Stomach smooth muscle (tissue), 2 donors: Measurements from ENCODE around the gene MCCC1.

Experiments used
- H3K27ac ChIP-seq: one replicate; pipeline ENCODE4 v1.7.0; 2013; ENCODE audit warnings: mild to moderate bottlenecking, low read length, inconsistent platforms
- H3K27me3 ChIP-seq, 2 donors: one replicate each; pipeline ENCODE4 v1.7.0; 2013; ENCODE audit warnings: low read length in 2 of 2; ENCODE audit not compliant: insufficient read depth in 2 of 2, control insufficient read depth in 1 of 2
- H3K36me3 ChIP-seq, 2 donors: one replicate each; pipeline ENCODE4 v1.7.0; 2013; ENCODE audit warnings: low read length in 2 of 2; ENCODE audit not compliant: control insufficient read depth in 2 of 2, insufficient read depth in 2 of 2
- H3K4me1 ChIP-seq: one replicate; pipeline ENCODE4 v1.7.0; 2013; ENCODE audit warnings: low read length; ENCODE audit not compliant: control insufficient read depth, insufficient read depth
- H3K4me3 ChIP-seq, 2 donors: one replicate each; pipeline ENCODE4 v1.7.0; 2013; ENCODE audit warnings: low read length in 2 of 2
- H3K9ac ChIP-seq, 2 donors: one replicate each; pipeline ENCODE4 v1.7.0; 2013; ENCODE audit warnings: low read length in 2 of 2, mild to moderate bottlenecking in 1 of 2
- H3K9me3 ChIP-seq, 2 donors: one replicate each; pipeline ENCODE4 v1.7.0; 2013; ENCODE audit warnings: low read length in 2 of 2; ENCODE audit not compliant: control insufficient read depth in 2 of 2
- donor health status: healthy.
- donor health status: Pancreatic carcinoma.

MCCC1 gene

GRCh38 chr3:182970811-182971418, 128.4 kb downstream of the MCCC1 start:
- Histone ChIP-seq H3K36me3 (no peaks in the 10 kb centered on the region), H3K27ac (no peak overlapping the region), H3K27me3 (no peaks in the 10 kb centered on the region), H3K4me3 (no peak overlapping the region), H3K9me3 (no peaks in the 10 kb centered on the region), H3K9ac (no peak overlapping the region), H3K4me1 (no peaks in the 10 kb centered on the region)

DNA sequence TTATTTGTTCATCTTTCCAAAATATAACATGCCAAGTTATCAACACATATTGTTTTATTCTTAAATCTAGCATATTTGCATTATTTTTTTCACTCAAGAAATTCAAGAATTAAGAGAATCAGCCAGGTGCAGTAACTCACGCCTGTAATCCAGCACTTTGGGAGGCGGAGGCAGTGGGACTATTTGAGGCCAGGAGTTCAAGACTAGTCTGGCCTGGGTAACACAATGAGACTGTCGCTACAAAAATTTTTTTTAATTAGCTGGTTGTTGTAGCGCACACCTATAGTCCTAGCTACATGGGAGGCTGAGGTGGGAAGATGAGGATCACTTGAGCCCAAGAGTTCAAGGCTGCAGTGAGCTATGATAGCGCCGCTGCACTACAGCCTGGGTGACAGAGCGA, 129.4 kb downstream of the MCCC1 start:
- H3K27me3 ChIP-seq: no peaks in the 10 kb centered on the region
- no peak overlapping the region for H3K27ac ChIP-seq
- no peak overlapping the region for H3K9ac ChIP-seq
- no peak overlapping the region for H3K4me3 ChIP-seq
- no peaks in the 10 kb centered on the region for H3K4me1 ChIP-seq
- no peaks in the 10 kb centered on the region for H3K9me3 ChIP-seq
- H3K36me3 ChIP-seq: no peaks in the 10 kb centered on the region

GRCh38 chr3:182969277-182969676, 130.0 kb downstream of the MCCC1 start:
- H3K9ac ChIP-seq: no peak overlapping the region
- H3K4me1 ChIP-seq: no peaks in the 10 kb centered on the region
- no peak overlapping the region for H3K4me3 ChIP-seq
- H3K27ac ChIP-seq: no peak overlapping the region
- H3K27me3 ChIP-seq: no peaks in the 10 kb centered on the region
- no peaks in the 10 kb centered on the region for H3K9me3 ChIP-seq
- no peaks in the 10 kb centered on the region for H3K36me3 ChIP-seq

DNA sequence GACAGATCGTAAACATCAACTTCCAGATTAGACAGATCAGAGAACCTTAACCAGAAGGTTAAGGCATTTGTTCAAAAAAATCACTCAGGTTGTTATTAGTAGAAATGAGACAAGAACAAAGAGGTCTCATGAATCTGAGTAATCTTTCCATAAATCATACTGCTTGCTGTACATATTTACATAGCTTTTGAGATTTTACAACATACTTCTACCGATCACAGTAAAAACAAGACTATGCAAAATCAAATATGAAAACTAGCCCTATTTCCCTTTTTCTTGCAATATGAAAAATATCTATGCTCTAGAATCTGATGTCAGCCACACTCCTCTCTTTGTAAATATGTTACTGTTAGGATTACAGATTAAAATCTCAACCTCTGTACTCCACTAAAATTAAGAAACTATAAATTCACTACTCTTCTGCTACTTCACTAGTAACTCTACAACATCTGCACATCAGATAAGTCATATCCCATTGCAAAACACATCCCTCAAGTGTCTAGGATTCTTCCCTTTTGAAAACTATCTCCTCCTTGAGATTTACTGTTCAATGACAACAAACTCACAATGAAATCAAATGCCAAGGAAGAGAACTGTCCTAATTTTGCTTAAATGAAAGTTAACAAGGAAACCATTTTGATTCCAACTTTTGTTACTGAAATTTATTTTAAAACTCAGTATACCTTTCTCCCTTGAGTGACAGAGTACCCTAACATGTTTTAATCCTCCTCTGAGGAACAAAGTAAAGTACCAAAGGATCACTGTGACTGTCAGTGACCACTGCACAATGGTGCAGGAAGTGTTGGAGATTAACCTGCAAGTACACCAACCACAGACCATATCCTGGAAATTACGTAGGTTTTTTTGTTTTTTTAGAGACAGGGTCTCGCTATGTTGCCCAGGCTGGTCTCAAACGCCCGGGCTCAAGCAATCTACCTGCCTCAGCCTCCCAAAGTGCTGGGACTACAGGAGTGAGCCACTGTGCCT, 131.8 kb downstream of the MCCC1 start:
- Histone ChIP-seq H3K27me3 (no peaks in the 10 kb centered on the region), H3K4me3 (no peak overlapping the region), H3K36me3 (peaks cover 0 to under 1% of the 10 kb centered on the region in 2 donors), H3K9ac (no peak overlapping the region), H3K4me1 (peaks cover 1% of the 10 kb centered on the region), H3K9me3 (no peaks in the 10 kb centered on the region), H3K27ac (no peak overlapping the region)

DNA sequence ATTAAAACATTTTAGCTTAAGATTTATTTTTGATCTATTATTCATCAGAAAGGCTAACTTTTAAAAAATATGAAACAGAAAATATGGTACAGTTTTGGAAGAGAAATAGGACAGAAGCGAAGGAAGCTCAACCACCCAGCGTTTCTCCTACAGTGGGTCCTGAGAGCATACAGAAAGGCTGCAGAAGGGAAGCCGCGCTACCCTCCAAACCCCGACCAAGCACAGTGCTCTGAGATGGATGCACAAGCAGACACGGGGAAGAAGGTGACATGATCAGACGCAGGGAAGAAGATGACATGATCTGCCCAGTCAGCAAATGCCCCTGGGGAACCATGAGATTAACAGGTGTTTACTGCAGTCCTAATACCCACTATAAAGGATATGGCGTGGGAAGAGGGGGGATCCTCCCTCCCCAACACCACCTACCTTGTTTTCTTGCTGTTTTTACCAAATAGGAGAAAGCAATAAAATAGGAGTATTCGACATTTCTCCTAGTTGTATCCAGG, 133.4 kb downstream of the MCCC1 start:
- H3K9ac ChIP-seq: no peak overlapping the region
- H3K4me3 ChIP-seq: no peak overlapping the region
- no peak overlapping the region for H3K27ac ChIP-seq
- H3K36me3 ChIP-seq: peaks cover 3 to 4% of the 10 kb centered on the region in 2 donors
- peaks cover 5% of the 10 kb centered on the region for H3K4me1 ChIP-seq
- H3K27me3 ChIP-seq: no peaks in the 10 kb centered on the region
- no peaks in the 10 kb centered on the region for H3K9me3 ChIP-seq
